Activated CD8-positive, alpha-beta memory T cell treated with anti-CD3 and anti-CD28 coated beads, Interleukin-2, amount 50 U/mL, for 1 hour (primary cell): Measurements from ENCODE around the gene SDF4.
"Not testable (repeated sequence)": the region's sequence is repeated elsewhere in the genome, so short reads cannot be mapped to it uniquely, and the experiment has no call there.

Source experiments
- DNase-seq: peaks from one replicate; pipeline ENCODE4 v3.0.0-alpha.2; 2020; ENCODE audit errors: extremely low read depth

The SDF4 gene

DNA sequence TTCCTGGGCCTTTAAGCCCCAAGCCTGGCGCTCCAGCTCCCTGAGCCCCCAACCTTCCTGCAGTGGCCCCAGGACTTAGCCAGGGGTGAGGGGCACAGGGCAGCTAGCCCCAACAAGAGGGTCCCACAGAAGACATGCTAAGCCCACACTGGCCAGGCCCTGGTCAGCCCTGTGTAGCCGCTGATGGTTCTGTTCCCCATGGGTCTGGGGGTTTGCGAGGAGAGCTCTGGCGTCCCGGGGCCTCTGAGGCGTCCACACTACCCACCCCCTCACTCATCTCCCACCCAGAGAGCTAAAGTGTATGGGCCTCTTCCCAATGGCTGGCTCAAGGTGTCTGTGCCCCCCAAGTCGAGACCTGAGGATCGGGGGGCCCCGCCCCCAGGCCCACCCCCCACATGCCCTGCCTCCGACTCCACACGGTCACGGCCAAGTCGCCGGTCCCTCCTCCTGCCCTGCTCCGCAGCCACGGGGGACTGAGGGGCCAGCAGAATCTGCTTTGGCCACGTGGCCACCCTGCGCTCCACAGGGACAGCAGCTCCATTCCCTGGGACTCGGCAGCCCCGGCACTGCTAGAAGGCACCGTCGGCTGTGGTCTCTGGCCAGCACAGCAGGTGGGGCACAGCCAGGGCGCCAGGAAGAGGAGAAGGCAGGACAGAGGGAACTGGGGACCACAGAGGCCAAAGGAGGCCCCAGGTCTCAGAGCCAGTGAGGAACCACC lies 33.2 kb downstream of the SDF4 start:
- no peak for DNase-seq

DNA sequence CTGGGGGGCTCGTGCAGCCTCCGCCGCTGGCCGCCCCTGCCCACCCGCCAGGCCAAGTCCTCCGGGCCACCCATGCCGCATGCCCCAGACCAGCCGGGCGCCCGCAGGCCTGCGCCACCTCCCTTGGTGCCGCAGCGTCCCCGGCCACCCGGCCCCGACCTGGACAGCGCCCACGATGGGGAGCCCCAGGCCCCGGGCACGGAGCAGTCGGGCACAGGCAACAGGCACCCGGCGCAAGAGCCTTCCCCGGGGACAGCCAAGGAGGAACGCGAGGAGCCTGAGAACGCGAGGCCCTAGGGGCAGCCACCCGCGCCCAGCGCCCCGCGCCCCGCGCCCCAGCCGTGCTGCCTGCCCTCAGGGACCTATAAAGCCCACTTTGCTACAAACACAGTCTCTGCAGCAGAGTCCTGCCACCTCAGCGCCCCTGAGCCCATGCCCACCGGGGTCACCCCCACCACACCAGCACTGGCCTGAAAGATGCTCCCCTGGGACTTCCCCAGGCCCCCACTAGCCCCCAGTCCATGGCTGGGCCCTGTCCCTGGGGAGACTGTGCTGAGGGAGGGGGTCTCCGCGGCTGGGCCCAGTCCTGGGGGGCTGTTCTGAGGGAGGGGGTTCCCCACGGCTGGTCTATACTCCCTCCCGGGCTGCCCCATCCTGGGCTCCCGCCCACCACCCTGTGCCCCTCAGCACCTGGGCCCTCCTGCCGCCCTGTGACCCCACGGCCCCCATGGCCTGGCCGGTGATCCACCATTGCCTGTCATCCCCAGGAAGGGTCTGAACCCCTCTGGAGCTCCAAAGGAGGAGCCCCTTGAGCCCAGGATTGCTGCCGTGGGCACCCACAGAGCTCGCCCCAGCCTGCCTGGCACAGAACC lies 34.0 kb downstream of the SDF4 start:
- no peak for DNase-seq

DNA sequence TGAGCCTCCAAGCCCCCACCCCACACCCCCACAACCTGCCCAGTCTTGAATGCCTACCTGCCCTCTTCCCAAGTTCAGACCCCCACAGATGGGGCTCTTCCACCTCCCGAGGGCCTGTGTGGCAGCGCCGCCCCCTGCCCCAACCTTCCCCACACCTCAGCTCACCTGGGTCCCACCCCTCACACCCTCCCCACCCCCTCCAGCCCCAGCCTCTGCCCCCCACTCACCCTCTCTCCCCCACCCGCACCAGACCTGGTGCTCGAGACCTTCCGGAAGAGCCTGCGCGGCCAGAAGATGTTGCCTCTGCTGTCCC lies 34.7 kb downstream of the SDF4 start:
- DNase-seq, result no peak

DNA sequence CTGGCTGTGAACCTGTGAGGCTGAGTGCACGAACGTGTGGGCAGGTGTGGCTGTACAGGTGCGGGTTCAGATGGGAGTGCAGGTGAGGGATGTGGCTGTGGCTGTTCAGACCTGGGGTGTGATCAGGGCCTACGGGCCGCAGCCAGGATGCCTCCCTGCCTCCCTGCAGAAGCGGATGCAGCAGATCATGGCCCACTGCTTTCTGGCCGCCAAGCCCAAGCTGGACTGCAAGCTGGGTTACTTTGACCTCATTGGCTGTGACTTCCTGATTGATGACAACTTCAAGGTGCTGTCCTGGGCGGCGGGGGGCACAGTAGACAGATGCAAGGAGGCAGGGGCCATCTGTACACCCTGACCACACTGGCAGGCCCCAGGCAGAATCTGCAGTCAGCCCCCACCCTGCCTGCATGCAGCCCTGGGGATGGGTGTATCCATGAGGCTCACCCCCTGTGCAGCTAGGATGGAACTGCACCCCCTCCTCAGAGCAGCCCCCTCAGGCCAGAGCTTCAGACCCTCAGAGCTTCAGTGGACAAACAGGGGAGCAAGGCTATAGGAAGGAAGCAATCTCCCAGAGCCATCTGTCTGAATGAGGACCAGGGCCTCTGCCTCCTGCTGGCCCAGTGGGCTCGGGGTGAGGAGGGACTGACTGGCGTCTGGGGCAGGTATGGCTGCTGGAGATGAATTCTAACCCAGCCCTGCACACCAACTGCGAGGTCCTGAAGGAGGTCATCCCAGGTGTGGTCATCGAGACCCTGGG lies 35.2 kb downstream of the SDF4 start:
- no peak for DNase-seq

DNA sequence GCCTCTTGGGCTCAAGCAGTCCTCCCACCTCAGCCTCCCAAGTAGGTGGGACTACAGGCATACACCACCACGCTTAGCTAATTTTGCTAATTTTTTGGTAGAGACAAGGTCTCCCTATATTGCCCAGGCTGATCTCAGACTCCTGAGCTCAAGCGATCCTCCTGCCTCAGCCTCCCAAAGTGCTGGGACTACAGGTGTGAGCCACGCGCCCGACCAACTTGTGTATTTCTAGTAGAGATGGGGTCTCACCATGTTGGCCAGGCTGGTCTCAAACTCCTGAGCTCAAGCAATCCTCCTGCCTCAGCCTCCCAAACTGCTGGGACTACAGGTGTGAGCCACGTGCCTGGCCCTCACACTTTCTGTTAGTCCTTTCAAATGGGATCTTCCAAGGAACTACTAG lies 36.1 kb downstream of the SDF4 start:
- DNase-seq, result not testable (repeated sequence)

DNA sequence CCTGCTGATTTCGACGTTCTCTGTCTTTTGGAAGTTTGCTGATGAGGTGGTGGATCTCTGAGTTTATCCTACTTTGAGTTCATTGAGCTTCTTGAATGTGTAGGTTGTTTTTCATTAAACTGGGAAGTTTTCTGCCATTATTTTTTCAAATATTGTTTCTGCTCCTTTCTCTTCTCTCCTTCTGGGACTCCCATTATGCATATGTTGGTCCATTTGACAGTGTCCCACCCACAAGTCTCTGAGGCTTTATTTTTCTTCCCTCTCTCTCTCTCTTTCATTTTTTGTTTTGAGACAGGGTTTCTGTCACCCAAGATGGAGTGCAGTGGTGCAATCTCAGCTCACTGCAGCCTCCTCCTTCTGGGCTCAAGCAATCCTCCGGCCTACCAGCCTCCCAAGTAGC lies 37.1 kb downstream of the SDF4 start:
- no peak for DNase-seq

DNA sequence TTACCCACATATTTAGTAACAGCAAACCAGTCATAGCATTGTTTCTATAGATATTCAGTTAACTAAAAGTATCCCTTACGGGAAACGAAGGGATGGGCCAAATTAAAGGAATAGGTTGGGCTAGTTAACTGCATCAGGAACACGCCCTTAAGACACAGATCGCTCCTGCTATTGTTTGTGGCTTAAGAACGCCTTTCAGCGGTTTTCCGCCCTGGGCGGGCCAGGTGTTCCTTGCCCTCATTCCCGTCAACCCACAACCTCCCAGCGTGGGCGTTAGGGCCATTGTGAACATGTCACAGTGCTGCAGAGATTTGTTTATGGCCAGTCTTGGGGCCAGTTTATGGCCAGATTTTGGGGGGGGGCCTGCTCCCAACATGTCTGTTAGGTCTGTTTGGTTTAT lies 40.1 kb downstream of the SDF4 start:
- DNase-seq, result no peak

DNA sequence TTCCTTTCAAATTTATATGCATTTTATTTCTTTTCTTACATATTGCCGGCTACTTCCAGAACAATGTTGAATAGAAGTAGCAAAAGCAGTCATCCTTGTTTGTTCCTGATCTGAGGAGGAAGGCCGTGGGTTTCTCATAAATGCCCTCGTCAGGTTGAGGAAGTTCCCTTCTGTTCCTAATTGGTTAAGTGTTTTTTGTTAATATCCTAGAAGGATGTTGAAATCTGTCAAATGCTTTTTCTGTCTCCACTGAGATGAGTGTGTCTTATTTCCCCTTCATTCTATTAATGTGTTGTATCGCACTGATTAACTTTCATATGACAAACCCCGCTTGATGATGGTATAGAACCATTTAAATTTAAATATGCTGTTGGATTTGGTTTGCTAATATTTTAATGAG lies 42.7 kb downstream of the SDF4 start:
- DNase-seq, result no peak

DNA sequence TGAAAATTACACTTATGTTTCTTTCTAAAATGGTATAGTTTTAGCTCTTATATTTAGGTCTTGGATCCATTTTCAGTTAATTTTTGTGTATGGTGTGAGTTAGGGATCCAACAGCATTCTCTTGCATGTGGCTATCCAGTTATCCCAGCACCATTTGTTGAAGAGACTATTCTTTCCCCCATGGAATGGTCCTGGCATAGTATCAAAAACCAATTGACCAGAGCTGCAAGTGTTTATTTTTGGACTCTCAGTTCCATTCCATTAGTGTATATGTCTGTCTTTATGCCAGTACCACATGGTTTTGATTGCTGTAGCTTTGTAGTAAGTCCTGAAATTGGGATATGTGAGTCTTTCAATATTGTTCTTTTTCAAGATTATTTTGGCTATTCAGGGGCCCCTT lies 43.9 kb downstream of the SDF4 start:
- no peak for DNase-seq

DNA sequence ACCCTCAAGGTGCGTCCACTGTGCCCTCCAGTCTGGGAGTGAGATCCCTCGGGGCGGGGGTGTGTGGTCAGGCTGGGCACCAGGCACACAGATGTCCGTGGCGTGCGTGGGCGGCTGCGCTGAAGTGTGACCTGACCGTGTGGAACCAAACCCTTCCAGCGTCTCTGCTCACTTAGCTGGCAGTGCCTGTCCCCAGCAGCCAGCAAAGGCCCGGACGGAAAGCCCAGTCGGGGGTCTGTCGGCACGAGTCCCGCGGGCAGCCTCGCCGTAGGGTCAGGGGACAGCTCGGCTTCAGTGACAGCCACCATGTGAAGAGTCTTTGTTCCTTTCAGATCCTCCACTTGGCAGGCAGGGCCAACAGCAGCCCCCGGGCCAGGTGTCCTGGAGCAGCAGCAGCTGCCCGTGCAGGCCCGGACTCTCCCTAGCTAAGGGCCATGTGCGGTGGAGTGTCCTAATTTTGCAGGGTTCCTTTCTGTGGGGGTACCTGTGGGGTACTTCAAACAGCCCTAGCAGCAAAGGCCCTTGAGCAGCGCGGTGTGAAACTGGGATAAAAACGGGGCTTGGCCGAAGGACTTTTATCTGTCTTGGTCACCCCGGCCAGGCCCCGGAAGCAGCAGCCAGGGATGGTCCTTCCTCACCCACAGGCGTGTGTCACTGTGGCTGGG lies 46.6 kb downstream of the SDF4 start:
- DNase-seq, result no peak

DNA sequence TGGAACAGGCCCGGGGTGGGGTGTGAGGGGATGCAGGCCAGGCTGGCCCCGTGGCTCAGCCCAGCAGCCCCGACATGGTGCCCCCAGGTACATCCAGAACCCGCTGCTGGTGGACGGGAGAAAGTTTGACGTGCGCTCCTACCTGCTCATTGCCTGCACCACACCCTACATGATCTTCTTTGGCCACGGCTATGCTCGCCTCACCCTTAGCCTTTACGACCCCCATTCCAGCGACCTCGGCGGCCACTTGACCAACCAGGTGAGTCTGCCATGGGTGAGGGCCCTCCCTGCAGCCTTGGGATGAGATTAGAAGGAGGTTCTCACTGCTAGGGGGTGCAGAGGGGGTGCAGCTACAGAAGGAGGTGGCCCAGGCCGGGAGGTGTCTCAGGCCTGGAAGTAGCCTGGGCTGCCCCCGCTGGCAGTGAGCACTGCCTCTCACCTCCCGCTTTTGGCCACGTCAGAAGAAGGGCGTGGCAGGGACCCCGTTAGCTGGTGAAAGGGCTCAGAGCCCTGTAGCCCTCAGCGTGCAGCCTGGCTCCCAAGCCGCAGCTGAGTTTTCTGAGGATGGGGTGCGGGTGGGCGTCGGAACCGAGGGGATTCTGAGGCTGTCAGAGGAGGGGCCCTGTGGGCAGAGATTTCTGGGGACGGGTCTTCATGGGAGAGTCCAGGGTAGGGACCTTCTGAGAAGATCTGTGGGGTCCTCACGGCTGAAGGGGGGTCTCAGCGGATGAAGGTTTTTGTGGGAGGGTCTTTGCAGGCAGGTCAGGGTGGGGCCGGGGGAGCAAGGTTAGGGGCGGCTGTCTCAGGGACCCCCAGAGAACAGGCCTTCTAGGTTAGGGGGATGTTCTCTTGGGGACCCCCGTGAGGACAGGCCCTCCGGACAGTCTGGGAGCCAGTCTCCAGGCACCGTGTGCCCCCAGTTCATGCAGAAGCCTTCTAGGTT lies 47.7 kb downstream of the SDF4 start:
- no peak for DNase-seq

DNA sequence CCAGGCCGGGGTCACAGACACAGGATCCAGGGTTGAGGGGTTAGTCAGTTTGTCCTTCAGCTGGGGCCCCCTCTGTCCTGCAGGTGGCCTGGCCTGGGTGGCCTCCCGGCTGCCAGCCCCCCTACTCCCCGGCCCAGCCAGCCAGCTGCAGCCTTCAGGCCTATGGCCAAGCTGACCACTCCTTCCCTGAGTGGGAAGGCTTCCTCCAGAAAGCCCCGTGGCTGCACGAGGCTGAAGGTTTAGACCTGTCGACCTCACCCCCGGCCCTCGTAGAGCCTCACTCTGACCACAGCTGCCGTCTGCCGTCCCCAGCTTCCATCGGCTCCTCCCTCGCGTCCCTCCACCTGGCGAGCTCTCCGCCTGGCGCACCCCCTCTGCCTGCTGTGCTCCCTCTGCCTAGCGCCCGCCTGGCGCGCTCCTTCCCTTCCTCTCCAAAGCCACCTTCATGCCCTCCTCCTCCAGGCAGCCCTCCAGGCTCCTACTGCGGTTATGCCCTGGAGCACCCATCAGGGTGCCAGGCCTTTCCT lies 48.5 kb downstream of the SDF4 start:
- DNase-seq, result no peak

DNA sequence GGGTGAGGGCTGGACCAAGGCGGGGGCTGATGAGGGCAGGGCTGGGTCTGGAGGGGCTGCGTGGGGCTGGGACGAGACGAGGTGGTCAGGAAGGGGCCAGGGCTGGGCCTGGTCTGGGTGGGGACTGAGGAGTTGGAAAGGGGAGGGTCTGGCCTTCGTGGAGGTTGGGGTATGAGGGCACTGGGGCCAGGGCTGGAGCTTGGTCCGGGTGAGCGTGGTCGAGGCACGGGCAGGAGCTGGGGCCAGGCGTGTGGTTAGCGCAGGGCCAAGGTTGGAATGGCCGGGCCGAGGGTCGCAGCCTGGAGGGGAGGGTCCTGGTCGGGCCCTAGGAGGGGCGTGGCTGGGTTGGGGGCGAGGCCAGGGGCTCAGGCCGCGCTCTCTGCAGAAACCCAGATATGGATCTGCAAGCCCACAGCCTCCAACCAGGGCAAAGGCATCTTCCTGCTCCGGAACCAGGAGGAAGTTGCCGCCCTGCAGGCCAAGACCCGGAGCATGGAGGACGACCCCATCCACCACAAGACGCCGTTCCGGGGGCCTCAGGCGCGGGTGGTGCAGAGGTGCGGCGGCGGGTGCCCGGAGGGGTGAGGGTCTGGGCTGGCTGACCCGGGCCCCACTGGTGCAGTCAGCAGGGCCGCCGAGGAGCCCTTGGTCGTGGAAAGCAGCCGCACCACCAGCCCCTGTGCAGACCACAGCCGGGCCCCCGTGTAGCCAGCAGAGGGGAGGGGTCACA lies 49.1 kb downstream of the SDF4 start:
- no peak for DNase-seq

DNA sequence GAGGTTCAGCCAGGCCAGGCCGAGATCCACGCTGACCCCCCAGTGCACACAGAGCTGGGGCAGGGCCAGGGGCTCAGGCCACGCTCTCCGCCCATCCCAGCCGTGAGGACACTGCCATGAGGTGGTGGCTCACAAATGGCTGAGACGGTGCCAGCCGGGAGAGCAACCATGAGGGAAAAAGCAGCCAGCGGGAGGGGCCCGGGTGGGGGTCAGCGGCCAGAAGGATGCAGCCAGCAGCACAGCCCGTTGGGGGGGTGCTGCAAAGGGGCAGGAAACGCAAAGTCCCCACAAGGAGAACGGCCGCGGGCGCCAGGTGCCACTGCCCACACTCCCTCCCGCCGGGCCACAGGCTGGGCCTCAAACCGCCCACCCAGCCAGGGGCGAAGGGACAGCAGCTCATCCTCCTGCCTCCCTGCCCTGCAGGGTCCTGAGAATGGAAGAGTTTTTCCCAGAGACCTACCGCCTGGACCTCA lies 49.8 kb downstream of the SDF4 start:
- DNase-seq, result no peak

DNA sequence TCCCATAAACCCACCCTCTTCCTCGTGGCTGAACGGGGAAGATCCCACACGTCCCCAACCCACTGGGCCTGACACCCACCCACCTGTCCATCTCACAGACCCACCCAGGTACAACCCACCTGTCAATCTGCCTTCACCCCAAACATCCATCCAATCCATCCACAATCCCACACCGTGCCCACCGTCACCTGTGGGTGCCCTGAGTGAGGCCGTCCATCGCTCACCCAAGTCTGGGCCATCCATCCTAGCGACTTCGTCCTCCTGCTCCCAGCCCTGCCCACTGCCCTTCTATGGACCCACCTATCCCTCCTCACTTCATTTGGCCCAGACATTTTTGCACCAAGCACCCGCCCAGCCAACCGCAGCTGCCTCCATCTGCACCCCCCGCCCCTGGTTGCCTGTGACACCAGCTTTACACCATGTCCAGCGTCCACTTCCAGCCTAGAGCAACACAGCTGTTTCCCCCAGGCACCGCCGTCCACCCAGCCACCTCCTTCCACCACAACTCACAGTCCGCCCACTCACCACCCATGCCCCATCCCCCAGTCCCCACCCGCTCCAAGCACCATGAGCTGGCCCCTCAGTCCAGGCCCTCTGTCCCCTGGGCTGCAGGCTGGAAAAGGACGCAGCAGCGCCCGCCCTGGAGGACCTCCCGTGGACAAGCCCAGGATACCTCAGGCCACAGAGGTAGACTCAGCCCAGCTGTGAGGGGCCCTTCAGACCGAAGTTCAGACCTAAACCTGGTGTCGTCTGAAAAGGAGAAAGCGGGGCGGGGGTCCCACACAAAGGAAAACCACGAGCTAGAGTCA lies 50.5 kb downstream of the SDF4 start:
- DNase-seq, result no peak

DNA sequence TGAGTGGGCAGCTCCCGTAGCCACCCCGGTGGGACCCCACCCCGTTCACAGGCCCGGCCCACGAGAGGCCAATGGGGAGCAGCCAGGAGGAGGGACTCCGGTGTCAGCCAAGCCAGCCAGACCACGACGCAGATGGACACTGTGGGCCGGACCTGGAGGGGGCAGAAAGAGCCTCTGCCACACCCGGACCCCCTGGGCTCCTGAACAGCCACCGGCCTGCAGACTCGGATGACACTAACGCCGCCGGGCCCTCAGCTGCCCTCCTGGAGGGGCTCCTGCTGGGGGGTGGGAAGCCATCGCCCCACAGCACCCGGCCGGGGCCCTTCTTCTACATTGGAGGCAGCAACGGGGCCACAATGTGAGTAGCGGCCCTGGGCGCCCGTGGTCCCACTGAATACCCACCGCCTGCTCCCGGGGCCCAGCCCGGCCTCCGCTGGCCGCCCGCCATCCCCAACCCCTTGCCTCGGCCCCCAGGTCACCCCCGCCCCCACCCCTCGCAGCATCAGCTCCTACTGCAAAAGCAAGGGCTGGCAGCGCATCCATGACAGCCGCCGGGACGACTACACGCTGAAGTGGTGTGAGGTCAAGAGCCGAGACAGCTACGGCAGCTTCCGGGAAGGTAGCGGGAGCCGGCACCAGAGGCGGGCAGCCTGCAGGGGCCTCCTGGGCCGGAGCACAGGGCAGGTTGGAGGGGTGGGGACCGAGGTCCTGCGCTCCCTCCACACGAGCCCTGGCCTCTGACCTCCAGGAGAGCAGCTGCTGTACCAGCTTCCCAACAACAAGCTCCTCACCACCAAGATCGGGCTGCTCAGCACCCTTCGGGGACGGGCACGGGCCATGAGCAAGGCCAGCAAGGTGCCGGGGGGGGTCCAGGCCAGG lies 51.6 kb downstream of the SDF4 start:
- no peak for DNase-seq

DNA sequence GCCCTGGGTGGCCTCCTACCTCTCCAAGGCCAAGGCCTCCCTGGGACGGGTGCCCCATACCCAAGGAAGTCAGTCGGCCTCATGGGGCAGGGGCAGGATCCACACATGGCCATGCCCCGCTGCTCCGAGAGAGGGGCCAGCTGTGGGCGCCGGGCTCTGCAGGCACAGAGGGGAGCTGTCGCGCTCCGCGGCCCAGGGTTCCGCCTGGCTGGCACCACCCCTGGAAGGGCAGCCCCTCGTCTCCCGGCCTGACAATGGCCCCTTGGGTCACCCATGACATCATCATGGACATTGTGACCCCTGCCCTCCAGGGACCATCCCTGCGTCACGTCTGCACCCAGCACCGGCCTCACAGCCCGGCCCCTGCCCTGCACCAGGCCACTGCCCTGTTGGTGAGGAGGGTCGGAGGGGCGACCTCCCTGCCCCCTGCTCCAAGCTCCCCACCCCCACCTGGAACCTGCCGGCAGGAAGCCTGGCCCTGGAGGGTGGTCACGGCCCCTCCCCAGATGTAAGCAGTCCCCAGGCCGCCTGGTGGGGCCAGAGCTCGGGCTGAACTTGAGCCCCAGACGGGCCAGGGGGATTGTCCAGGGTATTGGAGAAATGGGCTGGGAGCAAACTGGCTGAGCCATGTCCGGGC lies 52.3 kb downstream of the SDF4 start:
- DNase-seq, result no peak
